Measurements from ENCODE around the gene SLC5A2.
"Not testable (repeated sequence)": the region's sequence is repeated elsewhere in the genome, so short reads cannot be mapped to it uniquely, and the experiment has no call there.

The SLC5A2 gene

GRCh38 chr16:31519759-31520431, 37.0 kb downstream of the SLC5A2 start:
- DNase-seq: no peak
- Histone ChIP-seq H3K36me3 (ENCODE audit: control insufficient read depth, insufficient read depth, low read length) (no peaks in the 10 kb centered on the region), H4K5ac (ENCODE audit: low read length) (no peak overlapping the region), H4K8ac (ENCODE audit: low read depth, low read length) (no peak overlapping the region), H3K18ac (ENCODE audit: low read length) (no peak overlapping the region), H3K9ac (ENCODE audit: low read length) (no peak overlapping the region), H3K79me2 (ENCODE audit: control insufficient read depth, insufficient read depth, low read length) (no peaks in the 10 kb centered on the region), H3K79me1 (ENCODE audit: low read length) (no peaks in the 10 kb centered on the region), H3K27me3 (ENCODE audit: insufficient read depth, low read length, poor library complexity) (no peaks in the 10 kb centered on the region), H3K27ac (ENCODE audit: low read depth, low read length) (no peak overlapping the region), H2BK120ac (ENCODE audit: low read depth, low read length) (no peak overlapping the region), H2AK5ac (ENCODE audit: low read length) (no peak overlapping the region), H3K56ac (ENCODE audit: low read length) (no peak overlapping the region), H3K4me2 (ENCODE audit: low read length) (no peak overlapping the region), H2BK5ac (ENCODE audit: low read length) (no peak overlapping the region), H3K23ac (ENCODE audit: low read length) (no peak overlapping the region), H3K4me3 (ENCODE audit: low read length) (no peak overlapping the region), H3K4me1 (ENCODE audit: control insufficient read depth, low read depth, low read length) (no peaks in the 10 kb centered on the region), H2BK15ac (replicated peaks; ENCODE audit: low read depth) (no peak overlapping the region), H3K4ac (ENCODE audit: low read depth, low read length) (no peak overlapping the region)
- no CpG with 5 or more reads among the region's 2 CpGs for WGBS (ENCODE audit: extremely low coverage, insufficient coverage, low lambda C conversion rate)

GRCh38 chr16:31521368-31521767, 38.4 kb downstream of the SLC5A2 start:
- H3K79me1 ChIP-seq (ENCODE audit: low read length): no peaks in the 10 kb centered on the region
- H3K4me2 ChIP-seq (ENCODE audit: low read length): no peak overlapping the region
- no peak overlapping the region for H3K4ac ChIP-seq (ENCODE audit: low read depth, low read length)
- no peak overlapping the region for H2AK5ac ChIP-seq (ENCODE audit: low read length)
- no CpG with 5 or more reads among the region's 3 CpGs for WGBS (ENCODE audit: extremely low coverage, insufficient coverage, low lambda C conversion rate)
- no peaks in the 10 kb centered on the region for H3K27me3 ChIP-seq (ENCODE audit: insufficient read depth, low read length, poor library complexity)
- H4K5ac ChIP-seq (ENCODE audit: low read length): no peak overlapping the region
- H2BK120ac ChIP-seq (ENCODE audit: low read depth, low read length): no peak overlapping the region
- H3K27ac ChIP-seq (ENCODE audit: low read depth, low read length): no peak overlapping the region
- no peak overlapping the region for H4K8ac ChIP-seq (ENCODE audit: low read depth, low read length)
- no peak overlapping the region for H3K56ac ChIP-seq (ENCODE audit: low read length)
- H3K4me1 ChIP-seq (ENCODE audit: control insufficient read depth, low read depth, low read length): no peaks in the 10 kb centered on the region
- no peak overlapping the region for H2BK15ac ChIP-seq (replicated peaks; ENCODE audit: low read depth)
- H3K9ac ChIP-seq (ENCODE audit: low read length): no peak overlapping the region
- no peaks in the 10 kb centered on the region for H3K36me3 ChIP-seq (ENCODE audit: control insufficient read depth, insufficient read depth, low read length)
- H2BK5ac ChIP-seq (ENCODE audit: low read length): no peak overlapping the region
- H3K18ac ChIP-seq (ENCODE audit: low read length): no peak overlapping the region
- no peak overlapping the region for H3K4me3 ChIP-seq (ENCODE audit: low read length)
- no peak overlapping the region for H3K23ac ChIP-seq (ENCODE audit: low read length)
- H3K79me2 ChIP-seq (ENCODE audit: control insufficient read depth, insufficient read depth, low read length): no peaks in the 10 kb centered on the region
- DNase-seq: no peak

DNA sequence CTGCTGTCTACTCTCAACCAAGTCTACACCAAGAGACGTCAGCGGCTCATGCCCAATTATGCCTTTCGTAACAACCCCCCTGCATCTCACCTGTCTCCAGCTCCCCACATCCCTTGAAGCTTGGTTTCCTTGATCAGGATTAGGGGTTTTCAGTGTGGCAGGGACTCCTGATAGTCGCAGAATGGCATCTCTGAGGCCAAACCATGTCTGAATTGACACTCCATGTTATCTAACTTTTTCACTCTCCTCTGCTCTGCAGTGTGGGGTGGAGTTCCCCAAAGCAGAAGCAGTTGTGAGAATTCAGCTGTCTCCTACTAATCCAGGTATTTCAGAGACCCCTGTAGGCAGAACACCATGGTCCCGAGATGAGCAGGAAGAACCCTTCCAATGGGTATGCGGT, 39.1 kb downstream of the SLC5A2 start:
- H3K27ac ChIP-seq (ENCODE audit: low read depth, low read length): no peak overlapping the region
- WGBS (ENCODE audit: extremely low coverage, insufficient coverage, low lambda C conversion rate): no CpG with 5 or more reads among the region's 6 CpGs
- no peak overlapping the region for H3K23ac ChIP-seq (ENCODE audit: low read length)

DNA sequence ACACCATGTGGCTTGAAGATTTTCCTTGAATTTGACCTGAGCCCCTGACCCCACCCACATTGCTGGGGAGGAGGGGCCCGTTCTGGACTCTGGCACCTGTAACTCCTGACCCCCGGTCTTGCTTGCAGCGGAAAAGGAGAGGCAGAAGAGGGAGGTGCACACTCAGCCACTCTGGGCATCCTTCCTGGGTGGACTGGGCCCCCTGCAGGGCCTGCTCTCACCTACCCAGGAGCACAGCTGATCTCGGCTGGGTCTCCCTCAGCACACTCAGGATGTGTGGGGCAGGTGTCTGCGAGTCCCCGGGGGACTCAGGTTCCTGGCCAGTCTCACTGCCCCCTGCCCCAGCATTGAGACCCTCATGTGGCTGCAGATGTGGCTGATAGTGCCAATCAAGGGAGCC, 40.8 kb downstream of the SLC5A2 start:
- H3K4me1 ChIP-seq (ENCODE audit: control insufficient read depth, low read depth, low read length); H2BK120ac ChIP-seq (ENCODE audit: low read depth, low read length); H3K4me3 ChIP-seq (ENCODE audit: low read length); H3K79me1 ChIP-seq (ENCODE audit: low read length); H3K27ac ChIP-seq (ENCODE audit: low read depth, low read length); H3K23ac ChIP-seq (ENCODE audit: low read length); H2BK5ac ChIP-seq (ENCODE audit: low read length); H3K56ac ChIP-seq (ENCODE audit: low read length); H3K79me2 ChIP-seq (ENCODE audit: control insufficient read depth, insufficient read depth, low read length); H4K5ac ChIP-seq (ENCODE audit: low read length); H2BK15ac ChIP-seq (replicated peaks; ENCODE audit: low read depth); H3K4ac ChIP-seq (ENCODE audit: low read depth, low read length); H4K8ac ChIP-seq (ENCODE audit: low read depth, low read length); H3K18ac ChIP-seq (ENCODE audit: low read length); H3K36me3 ChIP-seq (ENCODE audit: control insufficient read depth, insufficient read depth, low read length); H2AK5ac ChIP-seq (ENCODE audit: low read length); H3K4me2 ChIP-seq (ENCODE audit: low read length); DNase-seq; H3K27me3 ChIP-seq (ENCODE audit: insufficient read depth, low read length, poor library complexity); H3K9ac ChIP-seq (ENCODE audit: low read length): not testable (repeated sequence)
- no CpG with 5 or more reads among the region's 6 CpGs for WGBS (ENCODE audit: extremely low coverage, insufficient coverage, low lambda C conversion rate)

More for the DNA sequence above, 39.1 kb downstream of the SLC5A2 start:
- Histone ChIP-seq H3K79me2 (ENCODE audit: control insufficient read depth, insufficient read depth, low read length) (no peaks in the 10 kb centered on the region), H3K18ac (ENCODE audit: low read length) (no peak overlapping the region), H2BK15ac (replicated peaks; ENCODE audit: low read depth) (no peak overlapping the region), H2AK5ac (ENCODE audit: low read length) (no peak overlapping the region), H3K4ac (ENCODE audit: low read depth, low read length) (no peak overlapping the region), H3K4me2 (ENCODE audit: low read length) (no peak overlapping the region), H2BK5ac (ENCODE audit: low read length) (no peak overlapping the region), H4K8ac (ENCODE audit: low read depth, low read length) (no peak overlapping the region), H3K56ac (ENCODE audit: low read length) (no peak overlapping the region), H2BK120ac (ENCODE audit: low read depth, low read length) (no peak overlapping the region), H3K9ac (ENCODE audit: low read length) (no peak overlapping the region), H3K4me3 (ENCODE audit: low read length) (no peak overlapping the region), H3K4me1 (ENCODE audit: control insufficient read depth, low read depth, low read length) (no peaks in the 10 kb centered on the region), H3K36me3 (ENCODE audit: control insufficient read depth, insufficient read depth, low read length) (no peaks in the 10 kb centered on the region), H4K5ac (ENCODE audit: low read length) (no peak overlapping the region), H3K79me1 (ENCODE audit: low read length) (no peaks in the 10 kb centered on the region), H3K27me3 (ENCODE audit: insufficient read depth, low read length, poor library complexity) (no peaks in the 10 kb centered on the region)
- no peak for DNase-seq

DNA sequence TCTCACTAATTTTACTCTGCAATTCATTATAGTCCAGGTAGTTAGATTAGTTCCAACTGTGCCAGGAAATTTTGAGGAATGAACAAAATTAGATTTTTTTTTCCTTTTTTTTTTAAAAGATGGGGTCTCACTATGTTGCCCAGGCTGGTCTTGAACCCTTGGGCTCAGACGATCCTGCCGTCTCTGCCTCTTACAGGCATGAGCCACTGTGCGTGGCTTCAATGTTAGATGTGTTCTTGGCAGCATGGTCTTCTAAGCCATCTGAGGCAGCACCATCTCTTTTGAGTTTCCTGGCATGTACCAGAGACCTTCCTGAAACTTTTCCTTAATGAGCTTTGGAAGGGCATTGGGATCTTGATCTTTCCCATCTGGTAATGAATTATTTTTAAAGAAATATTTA, 42.2 kb downstream of the SLC5A2 start:
- H3K27ac ChIP-seq (ENCODE audit: low read depth, low read length): no peak overlapping the region
- H3K4me1 ChIP-seq (ENCODE audit: control insufficient read depth, low read depth, low read length): no peaks in the 10 kb centered on the region
- no peak overlapping the region for H4K8ac ChIP-seq (ENCODE audit: low read depth, low read length)
- H3K79me1 ChIP-seq (ENCODE audit: low read length): no peaks in the 10 kb centered on the region
- H3K4me3 ChIP-seq (ENCODE audit: low read length): no peak overlapping the region
- no peak overlapping the region for H4K5ac ChIP-seq (ENCODE audit: low read length)
- H2BK15ac ChIP-seq (replicated peaks; ENCODE audit: low read depth): no peak overlapping the region
- peaks cover 11% of the 10 kb centered on the region for H3K27me3 ChIP-seq (ENCODE audit: insufficient read depth, low read length, poor library complexity)
- WGBS (ENCODE audit: extremely low coverage, insufficient coverage, low lambda C conversion rate): no CpG with 5 or more reads among the region's 3 CpGs
- no peak overlapping the region for H3K56ac ChIP-seq (ENCODE audit: low read length)
- H3K9ac ChIP-seq (ENCODE audit: low read length): no peak overlapping the region
- no peaks in the 10 kb centered on the region for H3K36me3 ChIP-seq (ENCODE audit: control insufficient read depth, insufficient read depth, low read length)
- no peak for DNase-seq
- no peak overlapping the region for H2BK120ac ChIP-seq (ENCODE audit: low read depth, low read length)
- H3K79me2 ChIP-seq (ENCODE audit: control insufficient read depth, insufficient read depth, low read length): no peaks in the 10 kb centered on the region
- H3K23ac ChIP-seq (ENCODE audit: low read length): no peak overlapping the region
- H3K4me2 ChIP-seq (ENCODE audit: low read length): no peak overlapping the region
- H3K18ac ChIP-seq (ENCODE audit: low read length): no peak overlapping the region
- H2AK5ac ChIP-seq (ENCODE audit: low read length): no peak overlapping the region
- no peak overlapping the region for H3K4ac ChIP-seq (ENCODE audit: low read depth, low read length)
- H2BK5ac ChIP-seq (ENCODE audit: low read length): no peak overlapping the region

DNA sequence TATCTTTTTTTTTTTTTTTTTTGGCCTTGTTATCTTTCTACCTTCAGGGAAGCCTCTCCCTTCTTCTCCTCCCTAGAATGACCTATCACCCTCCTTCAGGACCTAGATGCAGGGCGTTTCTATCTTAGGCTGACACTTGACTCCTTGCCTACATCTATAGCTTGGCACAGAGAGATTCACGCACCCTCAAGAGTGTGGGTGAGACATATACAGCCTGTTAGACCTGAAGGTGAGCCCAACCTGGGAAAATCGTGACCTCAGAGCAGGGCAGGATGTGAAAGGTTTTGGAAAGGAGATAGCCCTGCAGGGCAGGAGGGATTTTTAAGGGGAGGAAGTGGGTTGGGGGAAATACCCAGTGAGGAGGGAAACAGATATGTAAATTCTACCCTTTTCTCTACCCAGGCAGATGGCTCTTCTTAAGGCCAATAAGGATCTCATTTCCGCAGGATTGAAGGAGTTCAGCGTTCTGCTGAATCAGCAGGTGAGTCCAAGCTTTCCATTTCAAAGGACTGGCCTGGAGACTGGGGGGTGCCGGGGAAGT, 44.9 kb downstream of the SLC5A2 start, which contains the start of gene AHSP:
TSS of gene AHSP (plus strand) at position 167 of the 541 bp plus-strand sequence. CDS start at position 407, 240 bp downstream.
- peak within 1 kb of the TSS; percentile 22 for H3K9ac ChIP-seq (ENCODE audit: low read length)
- WGBS (ENCODE audit: extremely low coverage, insufficient coverage, low lambda C conversion rate): no CpG with 5 or more reads among the region's 6 CpGs
- H2BK15ac ChIP-seq (replicated peaks; ENCODE audit: low read depth): no peak within 1 kb of the TSS
- no peak within 1 kb of the TSS for H3K18ac ChIP-seq (ENCODE audit: low read length)
- H4K8ac ChIP-seq (ENCODE audit: low read depth, low read length): no peak within 1 kb of the TSS
- H3K27me3 ChIP-seq (ENCODE audit: insufficient read depth, low read length, poor library complexity): peaks cover 11% of the 10 kb centered on the region
- H3K36me3 ChIP-seq (ENCODE audit: control insufficient read depth, insufficient read depth, low read length): no peaks in the 10 kb centered on the region
- no peaks in the 10 kb centered on the region for H3K79me1 ChIP-seq (ENCODE audit: low read length)
- H3K4me1 ChIP-seq (ENCODE audit: control insufficient read depth, low read depth, low read length): no peaks in the 10 kb centered on the region
- no peaks in the 10 kb centered on the region for H3K79me2 ChIP-seq (ENCODE audit: control insufficient read depth, insufficient read depth, low read length)
- H3K4me2 ChIP-seq (ENCODE audit: low read length): no peak within 1 kb of the TSS
- H3K27ac ChIP-seq (ENCODE audit: low read depth, low read length): no peak within 1 kb of the TSS
- H3K56ac ChIP-seq (ENCODE audit: low read length): peak within 1 kb of the TSS; percentile 67
- no peak within 1 kb of the TSS for H4K5ac ChIP-seq (ENCODE audit: low read length)
- no peak within 1 kb of the TSS for H3K4me3 ChIP-seq (ENCODE audit: low read length)
- peak; percentile 3 for DNase-seq
- H3K4ac ChIP-seq (ENCODE audit: low read depth, low read length): no peak within 1 kb of the TSS
- H3K23ac ChIP-seq (ENCODE audit: low read length): no peak within 1 kb of the TSS
- no peak within 1 kb of the TSS for H2AK5ac ChIP-seq (ENCODE audit: low read length)
- H2BK120ac ChIP-seq (ENCODE audit: low read depth, low read length): no peak within 1 kb of the TSS
- H2BK5ac ChIP-seq (ENCODE audit: low read length): no peak within 1 kb of the TSS
